Loucy (cell line): ENCODE results near the gene SASH1.

Experiments
- H2AFZ ChIP-seq: fragments of 200-600 bp; sonication (generic); 2 replicates; pipeline ENCODE4 v1.6.0; 2016; ENCODE audit warnings: antibody characterized with exemption, mild to moderate bottlenecking, low read length, moderate library complexity
- H3F3A ChIP-seq: fragments of 200-600 bp; 2 replicates; pipeline ENCODE4 v1.6.0; 2016; ENCODE audit warnings: antibody characterized with exemption, low read depth, mild to moderate bottlenecking
- H3K27me3 ChIP-seq: fragments of 200-600 bp; sonication (generic); 2 replicates; pipeline ENCODE4 v1.6.1; 2014; ENCODE audit warnings: low read length, mild to moderate bottlenecking; ENCODE audit not compliant: insufficient read depth, poor library complexity, severe bottlenecking
- H3K36me3 ChIP-seq: fragments of 200-600 bp; sonication (generic); 2 replicates; pipeline ENCODE4 v1.6.1; 2016; ENCODE audit warnings: low read length; ENCODE audit not compliant: insufficient read depth
- H3K4me1 ChIP-seq: fragments of 200-600 bp; sonication (generic); 2 replicates; pipeline ENCODE4 v1.5.1; 2014; ENCODE audit warnings: low read length, mild to moderate bottlenecking; ENCODE audit not compliant: insufficient read depth, poor library complexity, severe bottlenecking
- H3K4me2 ChIP-seq: fragments of 200-600 bp; sonication (generic); 2 replicates; pipeline ENCODE4 v1.6.0; 2014; ENCODE audit warnings: antibody characterized with exemption, low read length, low read depth, mild to moderate bottlenecking; ENCODE audit not compliant: poor library complexity, severe bottlenecking
- H3K4me3 ChIP-seq: fragments of 200-600 bp; sonication (generic); 2 replicates; pipeline ENCODE4 v1.5.1; 2014; ENCODE audit warnings: low read length, mild to moderate bottlenecking, mixed read lengths; ENCODE audit not compliant: poor library complexity, severe bottlenecking
- H3K79me2 ChIP-seq: fragments of 200-600 bp; sonication (generic); 2 replicates; pipeline ENCODE4 v1.6.1; 2014; ENCODE audit warnings: low read length; ENCODE audit not compliant: insufficient read depth
- H3K9ac ChIP-seq: fragments of 200-600 bp; sonication (generic); 2 replicates; pipeline ENCODE4 v1.6.0; 2014; ENCODE audit warnings: mild to moderate bottlenecking, low read depth, low read length, moderate library complexity; ENCODE audit not compliant: poor library complexity, severe bottlenecking
- H3K9me2 ChIP-seq: fragments of 200-600 bp; sonication (generic); replicated peaks from 2 replicates; pipeline ENCODE4 v1.6.1; 2016; ENCODE audit warnings: low read depth, low read length, mixed read lengths
- H3K9me3 ChIP-seq: fragments of 200-600 bp; sonication (generic); 2 replicates; pipeline ENCODE4 v1.6.1; 2014; ENCODE audit warnings: mild to moderate bottlenecking, antibody characterized with exemption, low read length, low read depth; ENCODE audit not compliant: insufficient read depth
- H4K20me1 ChIP-seq: fragments of 200-600 bp; sonication (generic); 2 replicates; pipeline ENCODE4 v1.6.0; 2014; ENCODE audit warnings: antibody characterized with exemption, low read length, mild to moderate bottlenecking; ENCODE audit not compliant: insufficient read depth, poor library complexity, severe bottlenecking
- EZH2phosphoT487 ChIP-seq: fragments of 200-600 bp; IDR thresholded peaks from 2 replicates; pipeline ENCODE4 v1.6.1; 2018; ENCODE audit warnings: antibody characterized with exemption, mild to moderate bottlenecking, moderate library complexity, borderline replicate concordance
- TF ChIP-seq, protein P1 (sequence below): fragments of 200-600 bp; sonication (generic); conservative IDR thresholded peaks from 2 replicates; pipeline ENCODE4 v1.5.1; 2014; ENCODE audit warnings: mild to moderate bottlenecking, antibody characterized with exemption, low read length

The SASH1 gene

DNA sequence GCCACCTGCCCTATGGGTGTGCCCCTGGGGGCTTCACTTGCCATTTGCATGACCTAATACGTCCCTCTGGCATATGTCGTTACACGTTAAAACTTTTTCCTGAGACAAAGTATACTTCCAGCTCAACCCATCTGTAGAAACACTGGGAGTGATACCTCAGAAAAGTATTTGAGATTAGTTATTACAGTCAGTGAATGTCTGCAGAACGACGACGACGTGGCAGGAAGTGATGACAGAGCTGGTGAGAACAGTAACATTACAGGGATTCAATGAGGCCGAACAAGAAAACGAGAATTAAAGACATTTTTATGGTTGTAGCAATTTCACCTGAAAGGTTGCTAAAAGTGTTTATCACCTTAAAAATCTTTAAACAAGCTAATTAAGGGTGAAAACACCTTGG lies 40.2 kb downstream of the SASH1 start:
- Histone ChIP-seq H3K9me3 (no peaks in the 10 kb centered on the region), H3K36me3 (no peaks in the 10 kb centered on the region), H3F3A (no peaks in the 10 kb centered on the region), H3K4me1 (no peaks in the 10 kb centered on the region), H3K9me2 (no peaks in the 10 kb centered on the region), H2AFZ (no peak overlapping the region), H3K4me2 (no peak overlapping the region), H3K27me3 (peaks cover 5% of the 10 kb centered on the region), H3K9ac (no peak overlapping the region), H3K79me2 (no peaks in the 10 kb centered on the region), H3K4me3 (no peak overlapping the region), H4K20me1 (no peaks in the 10 kb centered on the region)
- TF ChIP-seq, protein P1, sequence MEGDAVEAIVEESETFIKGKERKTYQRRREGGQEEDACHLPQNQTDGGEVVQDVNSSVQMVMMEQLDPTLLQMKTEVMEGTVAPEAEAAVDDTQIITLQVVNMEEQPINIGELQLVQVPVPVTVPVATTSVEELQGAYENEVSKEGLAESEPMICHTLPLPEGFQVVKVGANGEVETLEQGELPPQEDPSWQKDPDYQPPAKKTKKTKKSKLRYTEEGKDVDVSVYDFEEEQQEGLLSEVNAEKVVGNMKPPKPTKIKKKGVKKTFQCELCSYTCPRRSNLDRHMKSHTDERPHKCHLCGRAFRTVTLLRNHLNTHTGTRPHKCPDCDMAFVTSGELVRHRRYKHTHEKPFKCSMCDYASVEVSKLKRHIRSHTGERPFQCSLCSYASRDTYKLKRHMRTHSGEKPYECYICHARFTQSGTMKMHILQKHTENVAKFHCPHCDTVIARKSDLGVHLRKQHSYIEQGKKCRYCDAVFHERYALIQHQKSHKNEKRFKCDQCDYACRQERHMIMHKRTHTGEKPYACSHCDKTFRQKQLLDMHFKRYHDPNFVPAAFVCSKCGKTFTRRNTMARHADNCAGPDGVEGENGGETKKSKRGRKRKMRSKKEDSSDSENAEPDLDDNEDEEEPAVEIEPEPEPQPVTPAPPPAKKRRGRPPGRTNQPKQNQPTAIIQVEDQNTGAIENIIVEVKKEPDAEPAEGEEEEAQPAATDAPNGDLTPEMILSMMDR = no peak
- TF ChIP-seq EZH2phosphoT487 = no peak

DNA sequence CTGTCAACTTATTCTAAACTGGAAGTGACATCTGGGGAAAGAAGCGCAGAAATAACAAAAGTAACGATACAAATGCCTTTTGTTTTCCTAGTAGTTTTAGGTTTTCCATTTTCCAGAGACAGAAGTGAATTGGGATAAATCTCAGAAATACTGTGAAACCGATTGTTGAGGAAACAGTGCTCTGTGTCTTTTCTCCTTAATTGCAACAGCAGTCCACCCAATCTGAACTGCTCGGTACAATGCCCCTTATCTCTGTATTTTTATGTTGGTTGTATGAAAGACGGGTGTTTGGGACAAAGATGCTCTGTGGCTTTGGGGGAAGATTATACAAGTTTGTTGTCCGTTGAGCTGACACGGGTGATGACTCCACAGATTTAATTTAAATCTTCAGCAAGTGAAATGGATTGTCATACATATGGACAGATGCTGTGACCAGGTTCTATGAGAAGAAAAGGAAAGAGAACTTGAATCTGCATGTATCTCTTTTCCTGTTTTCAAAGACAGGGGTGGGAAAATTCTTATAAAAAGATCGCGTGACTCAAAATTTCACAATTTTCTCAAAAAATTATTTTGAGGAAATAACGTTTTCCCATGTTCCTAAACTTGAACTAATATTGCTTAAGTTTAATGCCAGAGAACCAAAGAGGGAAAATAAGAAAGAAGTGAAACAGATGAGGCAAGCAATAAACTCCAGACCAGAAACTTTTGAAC lies 41.2 kb downstream of the SASH1 start:
- Histone ChIP-seq H3K4me2 (no peak overlapping the region), H3K9ac (no peak overlapping the region), H3K79me2 (no peaks in the 10 kb centered on the region), H3K9me2 (no peaks in the 10 kb centered on the region), H3F3A (no peaks in the 10 kb centered on the region), H3K27me3 (peaks cover 5% of the 10 kb centered on the region), H3K36me3 (no peaks in the 10 kb centered on the region), H2AFZ (no peak overlapping the region), H3K9me3 (no peaks in the 10 kb centered on the region), H3K4me3 (no peak overlapping the region), H3K4me1 (no peaks in the 10 kb centered on the region), H4K20me1 (no peaks in the 10 kb centered on the region)
- TF ChIP-seq, protein P1 = no peak
- TF ChIP-seq EZH2phosphoT487 = no peak

DNA sequence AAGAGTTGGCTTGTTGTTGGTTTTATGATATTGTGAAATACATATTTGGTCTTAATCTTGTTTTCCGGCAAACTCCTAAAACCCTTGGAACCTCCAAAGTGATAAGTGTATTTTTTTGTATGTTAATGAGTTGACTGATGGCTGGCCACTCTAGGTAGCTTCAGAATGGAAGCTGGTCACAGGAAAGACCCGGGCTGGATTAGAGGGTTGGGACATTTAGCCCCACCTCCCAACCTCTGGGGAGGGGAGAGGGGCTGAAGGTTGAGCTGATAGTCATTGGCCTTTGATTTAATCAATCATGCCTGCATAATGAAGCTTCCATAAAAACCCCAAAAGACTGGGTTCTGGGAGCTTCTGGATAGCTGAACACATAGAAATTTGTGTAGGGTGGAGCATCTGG lies 42.7 kb downstream of the SASH1 start:
- no peak for TF ChIP-seq EZH2phosphoT487
- TF ChIP-seq, protein P1 = no peak

More for the DNA sequence above, 42.7 kb downstream of the SASH1 start:
- Histone ChIP-seq H3F3A (no peaks in the 10 kb centered on the region), H3K4me3 (no peak overlapping the region), H3K9me3 (no peaks in the 10 kb centered on the region), H3K79me2 (no peaks in the 10 kb centered on the region), H3K27me3 (peaks cover 5% of the 10 kb centered on the region), H3K9me2 (no peaks in the 10 kb centered on the region), H4K20me1 (no peaks in the 10 kb centered on the region), H3K9ac (no peak overlapping the region), H3K36me3 (no peaks in the 10 kb centered on the region), H2AFZ (no peak overlapping the region), H3K4me1 (no peaks in the 10 kb centered on the region), H3K4me2 (no peak overlapping the region)
